SJSA1 (cell line): ENCODE data around the gene RANBP1. TPM values are rescaled to one million over a fixed set of nuclear protein-coding genes. Genes with fewer than 3 reads are reported as not detected.

Experiments
- DNase-seq, 2 experiments: peaks; one replicate each; pipeline ENCODE4 v3.0.0-alpha.2; 2015 to 2020; ENCODE audit warnings: low spot score in 2 of 2, low read depth in 1 of 2
- H3K27ac ChIP-seq: fragments of 250-450 bp; sonication (Bioruptor Pico); 2 replicates; pipeline ENCODE4 v1.5.1; 2020; ENCODE audit warnings: mild to moderate bottlenecking, moderate library complexity
- H3K27me3 ChIP-seq: fragments of 250-450 bp; sonication (Bioruptor Pico); replicated peaks from 2 replicates; pipeline ENCODE4 v1.5.1; 2020; ENCODE audit warnings: mild to moderate bottlenecking, moderate library complexity
- H3K36me3 ChIP-seq: fragments of 250-450 bp; sonication (Bioruptor Pico); 2 replicates; pipeline ENCODE4 v1.5.1; 2020; ENCODE audit warnings: mild to moderate bottlenecking
- H3K4me1 ChIP-seq: fragments of 250-450 bp; sonication (Bioruptor Pico); replicated peaks from 2 replicates; pipeline ENCODE4 v1.6.1; 2021; ENCODE audit warnings: mild to moderate bottlenecking
- H3K4me3 ChIP-seq: fragments of 250-450 bp; sonication (Bioruptor Pico); 2 replicates; pipeline ENCODE4 v1.5.1; 2020; ENCODE audit warnings: mild to moderate bottlenecking
- H3K9me3 ChIP-seq: fragments of 250-450 bp; sonication (Bioruptor Pico); replicated peaks from 2 replicates; pipeline ENCODE4 v1.5.1; 2020; ENCODE audit warnings: mild to moderate bottlenecking
- total RNA-seq: library from RNA; depleted of rRNA; stranded (reverse); fragments of >200 nt; shearing (Covaris generic); gene quantifications from 2 replicates; pipeline ENCODE4 v1.2.3, GENCODE V29; 2014

The RANBP1 gene
- total RNA-seq, 1 experiment from 2014 or later = 962 TPM

- Histone ChIP-seq H3K27me3 (no peaks in the 10 kb centered on the region), H3K27ac (no peak overlapping the region), H3K4me3 (no peak overlapping the region), H3K9me3 (no peaks in the 10 kb centered on the region), H3K36me3 (peaks cover 89% of the 10 kb centered on the region), H3K4me1 (peaks cover 24% of the 10 kb centered on the region)
- no peak for DNase-seq
These were observed 31.9 kb upstream of the RANBP1 start for GRCh38 chr22:20083891-20084546.

- Histone ChIP-seq H3K27ac (no peak overlapping the region), H3K9me3 (no peaks in the 10 kb centered on the region), H3K4me3 (no peak overlapping the region), H3K4me1 (peaks cover 18% of the 10 kb centered on the region), H3K36me3 (peaks cover 96% of the 10 kb centered on the region), H3K27me3 (no peaks in the 10 kb centered on the region)
- no peak for DNase-seq
These were observed 31.1 kb upstream of the RANBP1 start for GRCh38 chr22:20084547-20085413.

- Histone ChIP-seq H3K27me3 (no peaks in the 10 kb centered on the region), H3K4me3 (no peak overlapping the region), H3K36me3 (peaks cover 99% of the 10 kb centered on the region), H3K9me3 (no peaks in the 10 kb centered on the region), H3K4me1 (peaks cover 18% of the 10 kb centered on the region), H3K27ac (no peak overlapping the region)
- no peak for DNase-seq
These were observed 30.3 kb upstream of the RANBP1 start for GRCh38 chr22:20085651-20086050.

GRCh38 chr22:20086101-20086599 lies 29.8 kb upstream of the RANBP1 start:
- Histone ChIP-seq H3K4me1 (peaks cover 17% of the 10 kb centered on the region), H3K36me3 (peaks cover 99% of the 10 kb centered on the region)

GRCh38 chr22:20086763-20087162 lies 29.1 kb upstream of the RANBP1 start:
- Histone ChIP-seq H3K36me3 (peaks cover 99% of the 10 kb centered on the region), H3K9me3 (no peaks in the 10 kb centered on the region), H3K27ac (no peak overlapping the region), H3K27me3 (no peaks in the 10 kb centered on the region), H3K4me3 (no peak overlapping the region), H3K4me1 (peaks cover 11% of the 10 kb centered on the region)
- DNase-seq = no peak

More at GRCh38 chr22:20086101-20086599, 29.8 kb upstream of the RANBP1 start:
- DNase-seq = no peak
- Histone ChIP-seq H3K9me3 (no peaks in the 10 kb centered on the region), H3K27ac (no peak overlapping the region), H3K27me3 (no peaks in the 10 kb centered on the region), H3K4me3 (no peak overlapping the region)

- DNase-seq = no peak
- H3K36me3 ChIP-seq = peaks cover 99% of the 10 kb centered on the region
These were observed 28.3 kb upstream of the RANBP1 start for GRCh38 chr22:20087319-20088262.

GRCh38 chr22:20088263-20088648 lies 27.6 kb upstream of the RANBP1 start:
- Histone ChIP-seq H3K27me3 (no peaks in the 10 kb centered on the region), H3K27ac (no peak overlapping the region), H3K4me1 (no peaks in the 10 kb centered on the region), H3K4me3 (no peak overlapping the region), H3K36me3 (peaks cover 99% of the 10 kb centered on the region), H3K9me3 (no peaks in the 10 kb centered on the region)
- DNase-seq = no peak

More at GRCh38 chr22:20087319-20088262, 28.3 kb upstream of the RANBP1 start:
- no peak overlapping the region for H3K4me3 ChIP-seq
- H3K27me3 ChIP-seq = no peaks in the 10 kb centered on the region
- H3K4me1 ChIP-seq = peaks cover 4% of the 10 kb centered on the region; the same call in 1 of the 2 replicates
- no peak overlapping the region for H3K27ac ChIP-seq
- H3K9me3 ChIP-seq = no peaks in the 10 kb centered on the region

GRCh38 chr22:20089226-20089976 lies 26.5 kb upstream of the RANBP1 start:
- Histone ChIP-seq H3K4me3 (no peak overlapping the region), H3K4me1 (no peaks in the 10 kb centered on the region), H3K9me3 (no peaks in the 10 kb centered on the region), H3K27me3 (no peaks in the 10 kb centered on the region), H3K36me3 (peaks cover 100% of the 10 kb centered on the region), H3K27ac (no peak overlapping the region)
- DNase-seq = no peak

GRCh38 chr22:20089977-20090729 lies 25.8 kb upstream of the RANBP1 start:
- Histone ChIP-seq H3K4me3 (no peak overlapping the region), H3K27me3 (no peaks in the 10 kb centered on the region), H3K9me3 (no peaks in the 10 kb centered on the region), H3K27ac (no peak overlapping the region), H3K36me3 (peaks cover 100% of the 10 kb centered on the region), H3K4me1 (no peaks in the 10 kb centered on the region)
- DNase-seq = no peak

- H3K27ac ChIP-seq = no peak overlapping the region
- DNase-seq = no peak
- H3K36me3 ChIP-seq = peaks cover 100% of the 10 kb centered on the region
- no peaks in the 10 kb centered on the region; the same call in 1 of the 2 replicates for H3K9me3 ChIP-seq
- H3K4me3 ChIP-seq = no peak overlapping the region
- H3K4me1 ChIP-seq = no peaks in the 10 kb centered on the region
- no peaks in the 10 kb centered on the region for H3K27me3 ChIP-seq
These were observed 25.1 kb upstream of the RANBP1 start for GRCh38 chr22:20090730-20091240.

GRCh38 chr22:20091690-20092476 lies 24.0 kb upstream of the RANBP1 start:
- Histone ChIP-seq H3K4me3 (no peak overlapping the region), H3K9me3 (no peaks in the 10 kb centered on the region; the same call in 1 of the 2 replicates), H3K4me1 (no peaks in the 10 kb centered on the region), H3K27me3 (no peaks in the 10 kb centered on the region), H3K27ac (no peak overlapping the region), H3K36me3 (peaks cover 100% of the 10 kb centered on the region)
- DNase-seq = no peak
